ENCODE results near the gene ACTR5.
"Not testable (repeated sequence)": the region's sequence is repeated elsewhere in the genome, so short reads cannot be mapped to it uniquely, and the experiment has no call there.

ACTR5 gene

GRCh38 chr20:38811769-38812168 is 63.5 kb downstream of the ACTR5 start:
- Histone ChIP-seq H3K36me3 (ENCODE audit: control insufficient read depth, insufficient read depth, low read length) (peaks cover 15% of the 10 kb centered on the region), H3K4me3 (ENCODE audit: insufficient read depth, low read depth, low read length, poor library complexity, severe bottlenecking) (no peak overlapping the region), H3K9me3 (ENCODE audit: control insufficient read depth, low read length) (no peaks in the 10 kb centered on the region), H3K27me3 (replicated peaks; ENCODE audit: control insufficient read depth, insufficient read depth, low read length, poor library complexity, severe bottlenecking) (no peaks in the 10 kb centered on the region), H3K27ac (ENCODE audit: insufficient read depth, low read length, poor library complexity, severe bottlenecking) (no peak overlapping the region), H3K4me1 (ENCODE audit: control insufficient read depth, insufficient read depth, low read length, poor library complexity, severe bottlenecking) (peaks cover 39% of the 10 kb centered on the region)
- DNase-seq: no peak

GRCh38 chr20:38812182-38812581 is 63.9 kb downstream of the ACTR5 start:
- DNase-seq: no peak

DNA sequence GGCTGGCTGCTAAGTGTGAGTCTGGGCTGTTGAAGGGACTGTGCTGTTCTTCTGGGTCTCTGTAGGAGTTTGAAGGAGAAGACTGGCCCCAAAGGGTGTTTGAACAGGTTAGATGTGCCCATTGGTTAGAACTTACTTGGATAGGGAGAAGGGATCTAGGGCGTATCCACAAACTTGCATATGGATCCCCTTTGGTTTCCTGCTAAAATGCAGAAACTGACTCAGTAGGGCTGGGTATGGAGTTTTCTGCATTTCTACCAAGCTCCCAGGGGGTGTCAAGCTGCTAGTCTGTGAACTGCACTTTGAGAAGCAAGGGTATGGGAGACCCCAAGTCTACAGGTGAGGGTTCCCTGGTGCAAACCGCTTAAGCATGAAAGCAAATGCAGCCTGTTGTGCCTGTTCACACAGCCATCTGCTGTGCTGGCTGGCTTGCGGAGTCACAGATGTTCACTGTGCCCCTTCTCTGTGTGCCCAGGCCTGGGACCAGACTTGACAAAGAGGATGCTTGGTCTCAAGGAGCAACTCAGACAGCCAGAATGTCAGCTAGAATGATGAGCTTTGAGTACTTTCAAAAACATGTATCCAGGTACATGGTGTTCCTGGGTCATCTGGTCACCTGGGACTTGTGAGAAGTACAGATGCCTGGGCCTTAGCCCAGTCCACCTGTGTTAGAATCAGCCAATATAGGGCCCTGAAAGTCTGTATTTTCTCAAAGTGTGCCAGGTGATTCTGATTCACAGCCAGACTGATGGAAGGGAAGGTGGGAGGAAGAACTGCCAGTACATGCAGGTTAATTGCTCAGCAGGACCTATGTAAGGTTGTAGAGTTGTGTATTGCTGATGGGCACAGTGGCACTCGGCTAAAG is 64.7 kb downstream of the ACTR5 start:
- Histone ChIP-seq H3K4me1 (ENCODE audit: control insufficient read depth, insufficient read depth, low read length, poor library complexity, severe bottlenecking) (peaks cover 29% of the 10 kb centered on the region), H3K27me3 (replicated peaks; ENCODE audit: control insufficient read depth, insufficient read depth, low read length, poor library complexity, severe bottlenecking) (no peaks in the 10 kb centered on the region), H3K27ac (ENCODE audit: insufficient read depth, low read length, poor library complexity, severe bottlenecking) (no peak overlapping the region), H3K36me3 (ENCODE audit: control insufficient read depth, insufficient read depth, low read length) (peaks cover 15% of the 10 kb centered on the region), H3K9me3 (ENCODE audit: control insufficient read depth, low read length) (no peaks in the 10 kb centered on the region), H3K4me3 (ENCODE audit: insufficient read depth, low read depth, low read length, poor library complexity, severe bottlenecking) (no peak overlapping the region)
- no peak for DNase-seq

More at GRCh38 chr20:38812182-38812581, 63.9 kb downstream of the ACTR5 start:
- H3K27me3 ChIP-seq (replicated peaks; ENCODE audit: control insufficient read depth, insufficient read depth, low read length, poor library complexity, severe bottlenecking): no peaks in the 10 kb centered on the region
- H3K27ac ChIP-seq (ENCODE audit: insufficient read depth, low read length, poor library complexity, severe bottlenecking): no peak overlapping the region
- peaks cover 15% of the 10 kb centered on the region for H3K36me3 ChIP-seq (ENCODE audit: control insufficient read depth, insufficient read depth, low read length)
- no peak overlapping the region for H3K4me3 ChIP-seq (ENCODE audit: insufficient read depth, low read depth, low read length, poor library complexity, severe bottlenecking)
- no peaks in the 10 kb centered on the region for H3K9me3 ChIP-seq (ENCODE audit: control insufficient read depth, low read length)
- peaks cover 37% of the 10 kb centered on the region for H3K4me1 ChIP-seq (ENCODE audit: control insufficient read depth, insufficient read depth, low read length, poor library complexity, severe bottlenecking)

GRCh38 chr20:38813574-38813962 is 65.3 kb downstream of the ACTR5 start:
- H3K4me1 ChIP-seq (ENCODE audit: control insufficient read depth, insufficient read depth, low read length, poor library complexity, severe bottlenecking): peaks cover 23% of the 10 kb centered on the region

DNA sequence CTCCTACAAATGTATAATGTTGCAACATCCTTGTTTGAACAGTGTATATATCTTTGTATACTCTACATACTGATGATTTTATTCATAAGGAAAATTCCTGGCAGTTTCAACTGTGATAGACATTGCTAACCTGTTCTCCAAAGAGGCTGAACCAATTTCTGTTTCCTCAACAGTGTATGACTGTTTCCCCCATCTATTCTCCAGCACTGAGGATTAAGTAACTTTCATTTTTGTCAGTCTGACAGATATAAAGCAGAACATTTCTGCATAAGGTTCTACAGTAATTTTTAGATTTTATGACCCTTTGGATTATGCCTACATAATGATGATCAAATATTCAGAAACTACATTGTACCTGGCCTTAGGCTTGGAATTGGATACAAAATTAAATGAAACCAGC is 67.2 kb downstream of the ACTR5 start:
- Histone ChIP-seq H3K4me3 (ENCODE audit: insufficient read depth, low read depth, low read length, poor library complexity, severe bottlenecking) (no peak overlapping the region), H3K9me3 (ENCODE audit: control insufficient read depth, low read length) (no peaks in the 10 kb centered on the region), H3K4me1 (ENCODE audit: control insufficient read depth, insufficient read depth, low read length, poor library complexity, severe bottlenecking) (peaks cover 14% of the 10 kb centered on the region), H3K27me3 (replicated peaks; ENCODE audit: control insufficient read depth, insufficient read depth, low read length, poor library complexity, severe bottlenecking) (no peaks in the 10 kb centered on the region), H3K36me3 (ENCODE audit: control insufficient read depth, insufficient read depth, low read length) (peaks cover 16% of the 10 kb centered on the region), H3K27ac (ENCODE audit: insufficient read depth, low read length, poor library complexity, severe bottlenecking) (no peak overlapping the region)
- no peak for DNase-seq

More at GRCh38 chr20:38813574-38813962, 65.3 kb downstream of the ACTR5 start:
- DNase-seq; H3K9me3 ChIP-seq (ENCODE audit: control insufficient read depth, low read length); H3K27me3 ChIP-seq (replicated peaks; ENCODE audit: control insufficient read depth, insufficient read depth, low read length, poor library complexity, severe bottlenecking); H3K4me3 ChIP-seq (ENCODE audit: insufficient read depth, low read depth, low read length, poor library complexity, severe bottlenecking); H3K27ac ChIP-seq (ENCODE audit: insufficient read depth, low read length, poor library complexity, severe bottlenecking): not testable (repeated sequence)
- peaks cover 17% of the 10 kb centered on the region for H3K36me3 ChIP-seq (ENCODE audit: control insufficient read depth, insufficient read depth, low read length)

DNA sequence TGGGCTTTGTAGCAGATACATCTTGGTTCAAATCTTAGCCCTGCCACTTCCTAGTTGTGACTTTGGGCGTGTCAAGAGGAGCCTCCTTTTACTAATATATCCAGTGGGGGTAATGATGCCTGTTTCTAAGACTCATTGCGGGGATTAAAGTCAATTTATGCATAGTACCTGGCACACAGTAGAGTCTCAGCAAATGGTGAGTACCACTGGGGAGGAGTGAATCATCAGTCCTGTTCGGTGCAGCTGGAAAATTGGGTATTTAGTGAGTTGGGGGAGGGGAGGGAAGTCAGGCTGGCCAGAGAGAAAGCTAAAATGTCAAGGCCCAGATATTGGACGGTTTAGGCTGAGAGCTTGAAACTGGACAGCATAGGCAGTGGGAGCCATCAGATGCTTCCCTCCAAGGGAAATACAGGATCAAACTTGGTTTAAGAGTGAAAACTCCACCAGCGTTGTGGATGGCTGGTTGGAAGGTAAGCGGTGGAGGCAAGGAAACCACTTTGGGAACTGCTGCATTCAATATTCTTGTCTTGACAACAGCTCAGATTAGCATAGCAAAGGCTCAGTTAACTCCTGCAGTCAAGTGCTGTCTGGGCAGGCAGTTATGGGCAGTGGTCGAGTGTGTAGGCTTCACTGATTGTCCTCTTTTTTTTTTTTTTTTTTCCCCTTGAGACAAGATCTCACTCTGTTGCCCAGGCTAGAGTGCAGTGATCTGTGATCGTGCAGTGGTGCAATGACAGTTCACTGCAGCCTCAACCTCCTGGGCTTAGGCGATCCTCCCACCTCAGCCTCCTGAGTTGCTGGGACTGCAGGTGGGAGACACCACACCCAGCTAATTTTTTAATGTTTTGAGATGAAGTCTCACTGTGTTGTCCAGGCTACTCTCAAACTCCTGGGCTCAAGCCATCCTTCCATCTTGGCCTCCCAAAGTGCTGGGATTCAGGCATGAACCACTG is 70.1 kb downstream of the ACTR5 start:
- DNase-seq: no peak
- Histone ChIP-seq H3K27ac (ENCODE audit: insufficient read depth, low read length, poor library complexity, severe bottlenecking) (no peak overlapping the region), H3K27me3 (replicated peaks; ENCODE audit: control insufficient read depth, insufficient read depth, low read length, poor library complexity, severe bottlenecking) (no peaks in the 10 kb centered on the region), H3K4me1 (ENCODE audit: control insufficient read depth, insufficient read depth, low read length, poor library complexity, severe bottlenecking) (no peaks in the 10 kb centered on the region), H3K4me3 (ENCODE audit: insufficient read depth, low read depth, low read length, poor library complexity, severe bottlenecking) (no peak overlapping the region), H3K9me3 (ENCODE audit: control insufficient read depth, low read length) (peaks cover 4% of the 10 kb centered on the region), H3K36me3 (ENCODE audit: control insufficient read depth, insufficient read depth, low read length) (peaks cover 5% of the 10 kb centered on the region)

Measured in effector memory CD4-positive, alpha-beta T cell (primary cell).